ENCODE measurements around the gene MAP7D3. TPM values are rescaled to one million over a fixed set of nuclear protein-coding genes. Genes with fewer than 3 reads are reported as not detected.

MAP7D3 gene
- total and polyA plus RNA-seq, 2 of the 8 experiments (the other 6 are each of a cell fraction or from before 2014, with no cell fraction given): 4.8 to 19.6 TPM

- Histone ChIP-seq H3K79me2 (ENCODE audit: control insufficient read depth in 1 of 2, insufficient read depth in 2 of 2, low read length in 2 of 2) (no peaks in the 10 kb centered on the region), H3K4me3 (ENCODE audit: extremely low read depth in 1 of 4, insufficient read depth in 2 of 4, low read depth in 3 of 4, low read length in 4 of 4) (no peak overlapping the region), H3K56ac (replicated peaks; ENCODE audit: insufficient read length, low read depth, low read length) (no peak overlapping the region), H3K4ac (replicated peaks; ENCODE audit: insufficient read length, low read depth, low read length) (no peak overlapping the region), H3K9ac (replicated peaks in 1 of 4; ENCODE audit: extremely low read depth in 1 of 4, low read depth in 3 of 4, low read length in 3 of 4) (no peak overlapping the region), H3K23ac (ENCODE audit: insufficient read length) (no peak overlapping the region), H3K4me2 (ENCODE audit: insufficient read depth in 1 of 2, low read depth in 2 of 2, low read length in 2 of 2) (no peak overlapping the region), H3K27ac (ENCODE audit: low read depth, low read length) (no peak overlapping the region), H3K27me3 (replicated peaks in 1 of 4; ENCODE audit: control insufficient read depth in 3 of 4, extremely low read depth in 1 of 4, insufficient read depth in 3 of 4, low read length in 3 of 4) (no peaks in the 10 kb centered on the region), H4K91ac (replicated peaks; ENCODE audit: insufficient read length, low read length) (no peak overlapping the region), H2AFZ (ENCODE audit: low read length) (no peak overlapping the region), H3K18ac (ENCODE audit: extremely low read depth, low read length) (no peak overlapping the region), H4K5ac (ENCODE audit: insufficient read length, low read depth, low read length) (no peak overlapping the region), H2BK20ac (ENCODE audit: low read length) (no peak overlapping the region), H3K79me1 (ENCODE audit: low read depth, low read length) (no peaks in the 10 kb centered on the region), H2AK5ac (ENCODE audit: low read depth, low read length) (no peak overlapping the region), H3K36me3 (ENCODE audit: control insufficient read depth in 2 of 4, insufficient read depth in 4 of 4, low read length in 3 of 4) (peaks cover 2 to 29% (median 4%) of the 10 kb centered on the region in 4 experiments; a peak in 4 of 8 replicates), H3K4me1 (replicated peaks in 1 of 4; ENCODE audit: control insufficient read depth in 3 of 4, insufficient read depth in 4 of 4, low read length in 3 of 4) (no peaks in the 10 kb centered on the region), H2BK15ac (ENCODE audit: low read length) (no peak overlapping the region), H2BK5ac (ENCODE audit: low read depth, low read length) (no peak overlapping the region), H3K23me2 (ENCODE audit: low read depth, low read length) (no peaks in the 10 kb centered on the region), H2BK12ac (ENCODE audit: low read depth, low read length) (no peak overlapping the region), H4K20me1 (replicated peaks in 1 of 2; ENCODE audit: control insufficient read depth in 1 of 2, insufficient read depth in 2 of 2, low read length in 2 of 2) (no peaks in the 10 kb centered on the region), H2BK120ac (replicated peaks; ENCODE audit: low read depth, low read length) (no peak overlapping the region), H4K8ac (ENCODE audit: extremely low read depth, insufficient read depth, low read length) (no peak overlapping the region), H3K14ac (ENCODE audit: insufficient read length) (no peak overlapping the region), H3K9me3 (ENCODE audit: insufficient read depth in 2 of 2, low read depth in 1 of 2, low read length in 1 of 2) (no peaks in the 10 kb centered on the region)
- WGBS, 2 experiments (ENCODE audit: extremely low coverage in 1 of 2, insufficient coverage in 1 of 2, insufficient read length in 1 of 2, insufficient replicate concordance in 2 of 2, low coverage in 1 of 2, low lambda C conversion rate in 2 of 2, missing lambda C conversion rate in 1 of 2): 93% methylated on average over 3 of the region's 3 CpGs; no CpG with 5 or more reads in 1 of the 2 experiments
- FAIRE-seq: no peak
- DNase-seq (ENCODE audit: low read depth in 1 of 2, low spot score in 2 of 2): no peak
- ChIA-PET POLR2A (ENCODE audit: partially characterized antibody) (no interaction called here), CTCF (ENCODE audit: partially characterized antibody) (no interaction called here)
- no peak for TF ChIP-seq JUN (IDR thresholded peaks at IDR 0.05; ENCODE audit: low read depth, low read length)
- TF ChIP-seq TCF12 (IDR thresholded peaks at IDR 0.05; ENCODE audit: low read depth, low read length): no peak
- no peak for TF ChIP-seq BACH1 (IDR thresholded peaks at IDR 0.05; ENCODE audit: low read length)
- TF ChIP-seq HDAC2 (IDR thresholded peaks at IDR 0.05; ENCODE audit: borderline replicate concordance in 1 of 2, low read depth in 2 of 2, low read length in 2 of 2): no peak
- TF ChIP-seq POLR2AphosphoS5 (IDR thresholded peaks at IDR 0.05; ENCODE audit: low read depth, low read length): no peak
- no peak for TF ChIP-seq SRF (IDR thresholded peaks at IDR 0.05; ENCODE audit: low read depth, low read length)
- no peak for TF ChIP-seq RAD21 (IDR thresholded peaks at IDR 0.05 in 1 of 2, conservative IDR thresholded peaks at IDR 0.05 in 1 of 2; ENCODE audit: low read depth in 2 of 2, low read length in 2 of 2)
- TF ChIP-seq CHD2 (IDR thresholded peaks at IDR 0.05; ENCODE audit: low read length): no peak
- TF ChIP-seq BRCA1 (IDR thresholded peaks at IDR 0.05; ENCODE audit: low read depth, low read length): no peak
- TF ChIP-seq, protein P1, sequence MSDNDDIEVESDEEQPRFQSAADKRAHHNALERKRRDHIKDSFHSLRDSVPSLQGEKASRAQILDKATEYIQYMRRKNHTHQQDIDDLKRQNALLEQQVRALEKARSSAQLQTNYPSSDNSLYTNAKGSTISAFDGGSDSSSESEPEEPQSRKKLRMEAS (IDR thresholded peaks at IDR 0.05): no peak
- no peak for TF ChIP-seq GABPA (IDR thresholded peaks at IDR 0.05; ENCODE audit: borderline replicate concordance, insufficient read depth, low read length)
- no peak for TF ChIP-seq EZH2 (IDR thresholded peaks at IDR 0.05; ENCODE audit: low read depth, low read length, severe bottlenecking)
- TF ChIP-seq RFX5 (IDR thresholded peaks at IDR 0.05; ENCODE audit: borderline replicate concordance, low read depth, low read length): no peak
- no peak for TF ChIP-seq SIX5 (IDR thresholded peaks at IDR 0.05; ENCODE audit: low read depth, low read length)
- TF ChIP-seq BCL11A (IDR thresholded peaks at IDR 0.05; ENCODE audit: low read depth in 2 of 2, low read length in 2 of 2): no peak
Measured at GRCh38 chrX:136237074-136237473, 14.1 kb downstream of the MAP7D3 start.
